IPS-15b (cell line): ENCODE measurements around the gene TRIP12.
"Not testable (repeated sequence)": the region's sequence is repeated elsewhere in the genome, so short reads cannot be mapped to it uniquely, and the experiment has no call there.

ENCODE experiments used
- H3K27me3 ChIP-seq: one replicate; pipeline ENCODE4 v1.6.1; 2013; ENCODE audit warnings: low read length; ENCODE audit not compliant: control insufficient read depth, insufficient read depth
- H3K36me3 ChIP-seq: one replicate; pipeline ENCODE4 v1.6.1; 2013; ENCODE audit warnings: low read length; ENCODE audit not compliant: control insufficient read depth, insufficient read depth
- H3K4me1 ChIP-seq: one replicate; pipeline ENCODE4 v1.6.1; 2013; ENCODE audit warnings: mild to moderate bottlenecking, low read length; ENCODE audit not compliant: control insufficient read depth, insufficient read depth
- H3K4me3 ChIP-seq: one replicate; pipeline ENCODE4 v1.5.1; 2013; ENCODE audit warnings: low read depth, low read length
- H3K9ac ChIP-seq: one replicate; pipeline ENCODE4 v1.6.1; 2013; ENCODE audit warnings: low read depth, mild to moderate bottlenecking, low read length
- H3K9me3 ChIP-seq: one replicate; pipeline ENCODE4 v1.6.1; 2013; ENCODE audit warnings: mild to moderate bottlenecking, low read length; ENCODE audit not compliant: control insufficient read depth, insufficient read depth

TRIP12 gene

GRCh38 chr2:229914171-229914570 lies 7.6 kb downstream of the TRIP12 start:
- Histone ChIP-seq H3K4me3 (no peak overlapping the region), H3K9me3 (no peaks in the 10 kb centered on the region), H3K9ac (no peak overlapping the region), H3K36me3 (no peaks in the 10 kb centered on the region), H3K4me1 (peaks cover 7% of the 10 kb centered on the region), H3K27me3 (no peaks in the 10 kb centered on the region)

GRCh38 chr2:229910832-229911412 lies 10.9 kb downstream of the TRIP12 start:
- Histone ChIP-seq H3K4me1 (peaks cover 7% of the 10 kb centered on the region), H3K4me3 (no peak overlapping the region), H3K36me3 (no peaks in the 10 kb centered on the region), H3K27me3 (no peaks in the 10 kb centered on the region), H3K9ac (no peak overlapping the region), H3K9me3 (no peaks in the 10 kb centered on the region)

- Histone ChIP-seq H3K4me3 (no peak overlapping the region), H3K27me3 (no peaks in the 10 kb centered on the region), H3K36me3 (no peaks in the 10 kb centered on the region), H3K4me1 (peaks cover 7% of the 10 kb centered on the region), H3K9me3 (no peaks in the 10 kb centered on the region), H3K9ac (no peak overlapping the region)
Measured at GRCh38 chr2:229910147-229910831, 11.5 kb downstream of the TRIP12 start.

GRCh38 chr2:229909090-229909489 lies 12.7 kb downstream of the TRIP12 start:
- Histone ChIP-seq H3K4me1 (peaks cover 7% of the 10 kb centered on the region), H3K9ac (no peak overlapping the region), H3K27me3 (no peaks in the 10 kb centered on the region), H3K4me3 (no peak overlapping the region), H3K9me3 (no peaks in the 10 kb centered on the region), H3K36me3 (no peaks in the 10 kb centered on the region)

GRCh38 chr2:229905601-229906000 lies 16.2 kb downstream of the TRIP12 start:
- no peak overlapping the region for H3K4me3 ChIP-seq
- peaks cover 4% of the 10 kb centered on the region for H3K4me1 ChIP-seq
- H3K27me3 ChIP-seq: no peaks in the 10 kb centered on the region
- H3K36me3 ChIP-seq: no peaks in the 10 kb centered on the region
- no peaks in the 10 kb centered on the region for H3K9me3 ChIP-seq
- no peak overlapping the region for H3K9ac ChIP-seq

GRCh38 chr2:229903037-229903436 lies 18.8 kb downstream of the TRIP12 start:
- H3K9me3 ChIP-seq: no peaks in the 10 kb centered on the region

GRCh38 chr2:229901819-229902218 lies 20.0 kb downstream of the TRIP12 start:
- peaks cover 5% of the 10 kb centered on the region for H3K4me1 ChIP-seq
- H3K9me3 ChIP-seq: no peaks in the 10 kb centered on the region
- H3K27me3 ChIP-seq: no peaks in the 10 kb centered on the region
- no peak overlapping the region for H3K4me3 ChIP-seq
- no peak overlapping the region for H3K9ac ChIP-seq
- H3K36me3 ChIP-seq: no peaks in the 10 kb centered on the region

More at GRCh38 chr2:229903037-229903436, 18.8 kb downstream of the TRIP12 start:
- no peaks in the 10 kb centered on the region for H3K27me3 ChIP-seq
- H3K9ac ChIP-seq: no peak overlapping the region
- no peak overlapping the region for H3K4me3 ChIP-seq
- H3K36me3 ChIP-seq: no peaks in the 10 kb centered on the region
- peaks cover 5% of the 10 kb centered on the region for H3K4me1 ChIP-seq

GRCh38 chr2:229900514-229900913 lies 21.3 kb downstream of the TRIP12 start:
- not testable (repeated sequence) for H3K27me3 ChIP-seq, H3K4me1 ChIP-seq, H3K4me3 ChIP-seq, H3K9ac ChIP-seq, H3K9me3 ChIP-seq, H3K36me3 ChIP-seq

- Histone ChIP-seq H3K36me3 (no peaks in the 10 kb centered on the region), H3K9ac (no peak overlapping the region), H3K4me1 (peaks cover 5% of the 10 kb centered on the region), H3K9me3 (no peaks in the 10 kb centered on the region), H3K27me3 (no peaks in the 10 kb centered on the region), H3K4me3 (no peak overlapping the region)
Measured at GRCh38 chr2:229900012-229900411, 21.8 kb downstream of the TRIP12 start.

GRCh38 chr2:229899604-229900003 lies 22.2 kb downstream of the TRIP12 start:
- H3K4me3 ChIP-seq: no peak overlapping the region
- no peak overlapping the region for H3K9ac ChIP-seq
- H3K9me3 ChIP-seq: no peaks in the 10 kb centered on the region
- H3K4me1 ChIP-seq: peaks cover 7% of the 10 kb centered on the region
- no peaks in the 10 kb centered on the region for H3K36me3 ChIP-seq
- H3K27me3 ChIP-seq: no peaks in the 10 kb centered on the region

- Histone ChIP-seq H3K9me3 (no peaks in the 10 kb centered on the region), H3K36me3 (no peaks in the 10 kb centered on the region), H3K4me1 (peaks cover 7% of the 10 kb centered on the region), H3K27me3 (no peaks in the 10 kb centered on the region), H3K4me3 (no peak overlapping the region), H3K9ac (no peak overlapping the region)
Measured at GRCh38 chr2:229896857-229897256, 25.0 kb downstream of the TRIP12 start.

- H3K9ac ChIP-seq: no peak overlapping the region
- H3K4me1 ChIP-seq: no peaks in the 10 kb centered on the region
- no peaks in the 10 kb centered on the region for H3K36me3 ChIP-seq
- H3K9me3 ChIP-seq: no peaks in the 10 kb centered on the region
- H3K27me3 ChIP-seq: no peaks in the 10 kb centered on the region
- H3K4me3 ChIP-seq: no peak overlapping the region
Measured at GRCh38 chr2:229889023-229889422, 32.8 kb downstream of the TRIP12 start.
